Measurements from ENCODE around the gene CSRNP3. TPM values are rescaled to one million over a fixed set of nuclear protein-coding genes. Genes with fewer than 3 reads are reported as not detected.

CSRNP3 gene
- total RNA-seq, 6 experiments from 2014 or later = 0.25 to 2.0 (median 1.0) TPM

- Histone ChIP-seq H3K4me1 (no peaks in the 10 kb centered on the region), H3K36me3 (no peaks in the 10 kb centered on the region), H3K4me3 (no peak overlapping the region), H3K27me3 (no peaks in the 10 kb centered on the region), H3K9me3 (no peaks in the 10 kb centered on the region), H3K27ac (no peak overlapping the region)
- ATAC-seq = no peak
- TF ChIP-seq POLR2A (IDR thresholded peaks at IDR 0.05) (no peak), CTCF (IDR thresholded peaks at IDR 0.05) (no peak)
- 53% methylated on average over 1 of the region's 1 CpG for WGBS (ENCODE audit: insufficient coverage, low coverage, low lambda C conversion rate, missing lambda C conversion rate)
- intact Hi-C loops (cut with DNase I) = no loop called here
- DNase-seq = no peak
Measured at GRCh38 chr2:165524720-165525119, 55.2 kb downstream of the CSRNP3 start.

- TF ChIP-seq POLR2A (IDR thresholded peaks at IDR 0.05) = no peak
- no peak for TF ChIP-seq CTCF (IDR thresholded peaks at IDR 0.05)
- Histone ChIP-seq H3K36me3 (no peaks in the 10 kb centered on the region), H3K9me3 (no peaks in the 10 kb centered on the region), H3K27me3 (no peaks in the 10 kb centered on the region), H3K27ac (no peak overlapping the region), H3K4me1 (no peaks in the 10 kb centered on the region), H3K4me3 (no peak overlapping the region)
- intact Hi-C loops (cut with DNase I) = no loop called here
- ATAC-seq (no peak), DNase-seq (no peak)
- WGBS (ENCODE audit: insufficient coverage, low coverage, low lambda C conversion rate, missing lambda C conversion rate) = 71% methylated on average over 2 of the region's 4 CpGs
Measured at GRCh38 chr2:165528691-165529090, 59.2 kb downstream of the CSRNP3 start.

GRCh38 chr2:165529130-165529529 lies 59.6 kb downstream of the CSRNP3 start:
- Histone ChIP-seq H3K4me1 (no peaks in the 10 kb centered on the region), H3K9me3 (no peaks in the 10 kb centered on the region), H3K36me3 (no peaks in the 10 kb centered on the region), H3K27me3 (no peaks in the 10 kb centered on the region), H3K27ac (no peak overlapping the region), H3K4me3 (no peak overlapping the region)
- intact Hi-C loops (cut with DNase I) = no loop called here
- DNase-seq (no peak), ATAC-seq (no peak)
- TF ChIP-seq POLR2A (IDR thresholded peaks at IDR 0.05) (no peak), CTCF (IDR thresholded peaks at IDR 0.05) (no peak)
- whole genome bisulfite sequencing (ENCODE audit: insufficient coverage, low coverage, low lambda C conversion rate, missing lambda C conversion rate) = 50% methylated on average over 3 of the region's 3 CpGs

GRCh38 chr2:165533331-165533730 lies 63.8 kb downstream of the CSRNP3 start:
- no peak overlapping the region for H3K4me3 ChIP-seq
- no peak for DNase-seq
- no peak for ATAC-seq
- TF ChIP-seq CTCF (IDR thresholded peaks at IDR 0.05) (no peak), POLR2A (IDR thresholded peaks at IDR 0.05) (no peak)
- 58% methylated on average over 1 of the region's 1 CpG for WGBS (ENCODE audit: insufficient coverage, low coverage, low lambda C conversion rate, missing lambda C conversion rate)
- intact Hi-C loops (cut with DNase I) = no loop called here
- H3K27me3 ChIP-seq = no peaks in the 10 kb centered on the region
- no peaks in the 10 kb centered on the region for H3K4me1 ChIP-seq
- H3K9me3 ChIP-seq = no peaks in the 10 kb centered on the region
- no peaks in the 10 kb centered on the region for H3K36me3 ChIP-seq
- H3K27ac ChIP-seq = no peak overlapping the region

- intact Hi-C loops (cut with DNase I) = no loop called here
- Histone ChIP-seq H3K4me3 (no peak overlapping the region), H3K36me3 (no peaks in the 10 kb centered on the region), H3K27me3 (no peaks in the 10 kb centered on the region), H3K9me3 (no peaks in the 10 kb centered on the region), H3K4me1 (no peaks in the 10 kb centered on the region), H3K27ac (no peak overlapping the region)
- ATAC-seq (no peak), DNase-seq (no peak)
- WGBS (ENCODE audit: insufficient coverage, low coverage, low lambda C conversion rate, missing lambda C conversion rate) = 39% methylated on average over 2 of the region's 2 CpGs
- TF ChIP-seq CTCF (IDR thresholded peaks at IDR 0.05) (no peak), POLR2A (IDR thresholded peaks at IDR 0.05) (no peak)
Measured at GRCh38 chr2:165535471-165535870, 66.0 kb downstream of the CSRNP3 start.

Data from right lobe of liver (tissue), 6 donors.